ENCODE results near the gene KLHL15. TPM values are rescaled to one million over a fixed set of nuclear protein-coding genes. Genes with fewer than 3 reads are reported as not detected.
A peak's percentile ranks its signal among the peaks of the same experiment; 100 is the strongest.

Gene KLHL15
- total RNA-seq (2013) = 6.2 TPM
- 10 to 100 TPM in 1 of 3 donors, 1 to 10 TPM in 2; 3.2 to 24.4 (median 3.9) TPM for polyA plus RNA-seq
- 8.5 and 13.2 TPM in 2 replicates for polyA minus RNA-seq
- total RNA-seq = 33.6 to 196 (median 149) reads per million in 11 experiments

GRCh38 chrX:24027086-24027485, at the start of gene KLHL15:
Gene KLHL15 (minus strand): TSS chrX:24027186. CDS start chrX:24006693, 20,493 bp downstream.
- peaks cover 0 to 30% of the 10 kb centered on the region in 2 donors for H3K27me3 ChIP-seq (ENCODE audit: control insufficient read depth in 2 of 2, insufficient read depth in 2 of 2, low read length in 2 of 2)
- peaks cover 0 to 53% (median 0%) of the 10 kb centered on the region in 3 donors for H3K27me3 Mint-ChIP-seq (ENCODE audit: low read depth in 3 of 3)
- peak within 1 kb of the TSS; percentile 70 to 79 (median 70) for H3K4me3 ChIP-seq (replicated peaks in 1 of 3; ENCODE audit: low read depth in 2 of 3, low read length in 3 of 3)
- H3K36me3 Mint-ChIP-seq = peaks cover 0 to under 1% of the 10 kb centered on the region in 2 donors
- peaks cover 0 to 13% of the 10 kb centered on the region in 2 donors for H3K9me3 ChIP-seq (replicated peaks in 1 of 2; ENCODE audit: control insufficient read depth in 1 of 2, insufficient read depth in 1 of 2, low read length in 2 of 2)
- H3K79me2 ChIP-seq (ENCODE audit: insufficient read depth, low read length) = peaks cover 29% of the 10 kb centered on the region
- no CpG with 5 or more reads among the region's 7 CpGs for WGBS (ENCODE audit: insufficient coverage)
- H3K4me1 Mint-ChIP-seq = peaks cover 6% of the 10 kb centered on the region
- peaks cover 13% of the 10 kb centered on the region for H4K20me1 ChIP-seq (ENCODE audit: insufficient read depth, low read length)
- H3K27ac ChIP-seq (ENCODE audit: low read depth in 1 of 2, low read length in 2 of 2) = peak within 1 kb of the TSS; percentile 90 to 92
- H3K4me2 ChIP-seq (replicated peaks; ENCODE audit: extremely low read depth, low read length, poor library complexity, severe bottlenecking) = peak within 1 kb of the TSS; percentile 73
- DNase-seq = no peak
- H3K4me3 Mint-ChIP-seq = peak within 1 kb of the TSS; percentile 80 to 88
- no peak for TF ChIP-seq CTCF (IDR thresholded peaks at IDR 0.05)
- intact Hi-C loops (cut with micrococcal nuclease) = loop anchor here in 1 of 2 donors (10.0 kb wide), 1 partner anchor 122 kb away; the partner anchor contains the start of genes APOO and CXorf58
- H2AFZ ChIP-seq (ENCODE audit: insufficient read depth, low read depth, low read length, poor library complexity, severe bottlenecking) = peak within 1 kb of the TSS; percentile 69
- H3K27ac Mint-ChIP-seq = peak within 1 kb of the TSS; percentile 92 to 97 (median 96)
- H3K36me3 ChIP-seq (replicated peaks in 1 of 2; ENCODE audit: control insufficient read depth in 1 of 2, insufficient read depth in 2 of 2, low read length in 2 of 2) = no peaks in the 10 kb centered on the region
- H3K4me1 ChIP-seq (ENCODE audit: control insufficient read depth in 1 of 2, insufficient read depth in 2 of 2, low read length in 2 of 2) = no peaks in the 10 kb centered on the region
- H3K9ac ChIP-seq (ENCODE audit: insufficient read depth, low read length, poor library complexity, severe bottlenecking) = peak within 1 kb of the TSS; percentile 84
- peaks cover 0 to 33% (median 3%) of the 10 kb centered on the region in 7 donors for H3K9me3 Mint-ChIP-seq

DNA sequence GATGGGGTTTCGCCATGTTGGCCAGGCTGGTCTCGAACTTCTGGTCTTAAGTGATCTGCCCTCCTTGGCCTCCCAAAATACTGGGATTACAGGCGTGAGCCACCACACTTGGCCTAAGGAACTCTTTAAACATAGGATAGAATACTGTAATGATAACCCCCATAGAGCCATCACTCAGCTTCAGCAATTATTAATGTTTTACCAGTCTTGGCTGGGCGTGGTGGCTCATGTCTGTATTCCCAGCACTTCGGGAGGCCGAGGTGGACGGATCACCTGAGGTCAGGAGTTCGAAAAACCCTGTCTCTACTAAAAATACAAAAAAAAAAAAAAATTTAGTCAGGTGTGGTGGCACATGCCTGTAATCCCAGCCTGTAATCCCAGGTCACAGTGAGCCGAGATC, 42.9 kb upstream of the KLHL15 start:
- no peak for DNase-seq
- no CpG with 5 or more reads among the region's 9 CpGs for WGBS (ENCODE audit: insufficient coverage)
- no peak overlapping the region for H3K9ac ChIP-seq (ENCODE audit: insufficient read depth, low read length, poor library complexity, severe bottlenecking)
- no peak overlapping the region for H3K4me2 ChIP-seq (replicated peaks; ENCODE audit: extremely low read depth, low read length, poor library complexity, severe bottlenecking)
- peaks cover 16% of the 10 kb centered on the region for H3K79me2 ChIP-seq (ENCODE audit: insufficient read depth, low read length)
- peaks cover 88% of the 10 kb centered on the region for H4K20me1 ChIP-seq (ENCODE audit: insufficient read depth, low read length)
- peaks cover 0 to 4% of the 10 kb centered on the region in 2 donors for H3K27me3 ChIP-seq (ENCODE audit: control insufficient read depth in 2 of 2, insufficient read depth in 2 of 2, low read length in 2 of 2)
- H3K27ac ChIP-seq (ENCODE audit: low read depth in 1 of 2, low read length in 2 of 2) = no peak overlapping the region
- no peaks in the 10 kb centered on the region for H3K4me1 ChIP-seq (ENCODE audit: control insufficient read depth in 1 of 2, insufficient read depth in 2 of 2, low read length in 2 of 2)
- no peak overlapping the region for H3K4me3 ChIP-seq (replicated peaks in 1 of 3; ENCODE audit: low read depth in 2 of 3, low read length in 3 of 3)
- Mint-ChIP-seq H3K9me3 (peaks cover 0 to 12% (median 0%) of the 10 kb centered on the region in 7 donors), H3K27me3 (ENCODE audit: low read depth in 3 of 3) (peaks cover 0 to 40% (median 0%) of the 10 kb centered on the region in 3 donors), H3K36me3 (peaks cover 46 to 99% of the 10 kb centered on the region in 2 donors), H3K27ac (peak overlapping the region in 1 of 7 donors; percentile 54), H3K4me3 (no peak overlapping the region), H3K4me1 (no peaks in the 10 kb centered on the region)
- no peak for TF ChIP-seq CTCF (IDR thresholded peaks at IDR 0.05)
- no peaks in the 10 kb centered on the region for H3K9me3 ChIP-seq (replicated peaks in 1 of 2; ENCODE audit: control insufficient read depth in 1 of 2, insufficient read depth in 1 of 2, low read length in 2 of 2)
- peaks cover 59 to 100% of the 10 kb centered on the region in 2 donors for H3K36me3 ChIP-seq (replicated peaks in 1 of 2; ENCODE audit: control insufficient read depth in 1 of 2, insufficient read depth in 2 of 2, low read length in 2 of 2)
- intact Hi-C loops (cut with micrococcal nuclease) = no loop called here
- H2AFZ ChIP-seq (ENCODE audit: insufficient read depth, low read depth, low read length, poor library complexity, severe bottlenecking) = no peak overlapping the region
